Glutamatergic neuron (in vitro differentiated cells): ENCODE data around the gene METTL26. TPM values are rescaled to one million over a fixed set of nuclear protein-coding genes. Genes with fewer than 3 reads are reported as not detected.

Experiments used
- DNase-seq: peaks from one replicate; pipeline ENCODE4 v3.0.0; 2022
- H3K27ac Mint-ChIP-seq: one replicate; pipeline ENCODE4 v1.8.0; 2020; ENCODE audit warnings: mild to moderate bottlenecking, mixed read lengths, inconsistent platforms; ENCODE audit not compliant: unreplicated experiment
- H3K27me3 Mint-ChIP-seq: one replicate; pipeline ENCODE4 v1.8.0; 2020; ENCODE audit warnings: mild to moderate bottlenecking, moderate library complexity, mixed read lengths, inconsistent platforms; ENCODE audit not compliant: unreplicated experiment
- H3K36me3 Mint-ChIP-seq: one replicate; pipeline ENCODE4 v1.8.0; 2020; ENCODE audit warnings: mild to moderate bottlenecking, mixed read lengths, inconsistent platforms; ENCODE audit not compliant: unreplicated experiment
- H3K4me1 Mint-ChIP-seq: one replicate; pipeline ENCODE4 v1.8.0; 2020; ENCODE audit warnings: mild to moderate bottlenecking, low read depth, mixed read lengths, inconsistent platforms; ENCODE audit not compliant: unreplicated experiment
- H3K4me3 Mint-ChIP-seq: one replicate; pipeline ENCODE4 v1.8.0; 2020; ENCODE audit warnings: mild to moderate bottlenecking, mixed read lengths, inconsistent platforms; ENCODE audit not compliant: unreplicated experiment
- H3K9me3 Mint-ChIP-seq: one replicate; pipeline ENCODE4 v1.8.0; 2020; ENCODE audit warnings: mild to moderate bottlenecking, moderate library complexity, mixed read lengths, inconsistent platforms; ENCODE audit not compliant: unreplicated experiment
- CTCF ChIP-seq: fragments of 200-600 bp; sonication (generic); IDR thresholded peaks from one replicate; pipeline ENCODE4 v1.5.0; 2021; ENCODE audit not compliant: partially characterized antibody, unreplicated experiment
- total RNA-seq: library from RNA; stranded (reverse); fragmentation: NEBNext Ultra II Directional; extraction: Animal tissue kit (Norgen Biotek cat#: 25700); gene quantifications from one replicate; pipeline ENCODE4 v1.2.1, GENCODE V29; 2021; ENCODE audit not compliant: unreplicated experiment

Gene METTL26
- total RNA-seq, 1 donor from 2014 or later, result 63.6 TPM

- no peak overlapping the region for H3K27ac Mint-ChIP-seq
- no peaks in the 10 kb centered on the region for H3K27me3 Mint-ChIP-seq
- no peaks in the 10 kb centered on the region for H3K4me1 Mint-ChIP-seq
- no peak for TF ChIP-seq CTCF
- no peak for DNase-seq
- peaks cover 3% of the 10 kb centered on the region for H3K9me3 Mint-ChIP-seq
- H3K4me3 Mint-ChIP-seq, result no peak overlapping the region
- no peaks in the 10 kb centered on the region for H3K36me3 Mint-ChIP-seq
Measured at GRCh38 chr16:645852-646678, 10.0 kb upstream of the METTL26 start.

DNA sequence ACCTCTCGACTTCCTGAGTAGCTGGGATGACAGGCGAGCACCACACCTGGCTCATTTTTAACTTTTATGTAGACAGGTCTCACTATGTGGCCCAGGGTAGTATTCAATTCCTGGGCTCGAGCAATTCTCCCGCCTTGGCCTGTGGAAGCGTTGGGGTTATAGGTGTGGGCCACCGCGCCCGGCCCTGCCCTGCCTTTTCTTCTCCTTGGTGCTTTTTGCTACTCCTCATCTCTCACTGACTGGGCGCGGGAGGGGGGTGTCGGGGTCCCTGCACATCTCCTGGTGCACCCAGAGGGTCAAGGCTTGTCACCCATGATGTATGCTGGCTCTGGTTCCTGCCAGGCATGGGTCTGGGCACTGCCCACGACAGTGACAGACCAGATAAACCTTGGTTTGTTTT, 8.5 kb upstream of the METTL26 start:
- Mint-ChIP-seq H3K27me3 (no peaks in the 10 kb centered on the region), H3K36me3 (no peaks in the 10 kb centered on the region), H3K27ac (no peak overlapping the region), H3K4me1 (peaks cover 2% of the 10 kb centered on the region), H3K9me3 (peaks cover 3% of the 10 kb centered on the region), H3K4me3 (peak overlapping the region; percentile 46)
- no peak for DNase-seq
- TF ChIP-seq CTCF, result no peak

DNA sequence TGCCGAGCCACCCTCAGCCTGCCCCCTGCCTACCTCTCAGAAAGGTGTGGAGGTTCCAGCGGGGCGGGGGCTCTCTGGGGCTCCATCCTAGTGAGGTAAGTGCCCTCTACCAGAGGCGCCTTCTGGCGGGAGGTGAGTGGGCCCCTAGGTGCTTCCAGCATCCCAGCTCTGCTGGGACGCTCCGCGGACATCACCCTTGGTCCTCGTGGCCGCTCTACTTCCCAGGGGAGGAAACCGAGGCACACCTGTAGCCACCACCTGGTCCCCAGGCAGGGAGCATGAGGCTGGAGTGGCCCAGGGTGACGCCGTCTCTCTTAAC, 6.9 kb upstream of the METTL26 start:
- no peak overlapping the region for H3K4me3 Mint-ChIP-seq
- H3K27me3 Mint-ChIP-seq, result no peaks in the 10 kb centered on the region
- H3K4me1 Mint-ChIP-seq, result peaks cover 2% of the 10 kb centered on the region
- no peak overlapping the region for H3K27ac Mint-ChIP-seq
- TF ChIP-seq CTCF, result no peak
- H3K36me3 Mint-ChIP-seq, result no peaks in the 10 kb centered on the region
- DNase-seq, result no peak
- peaks cover 5% of the 10 kb centered on the region for H3K9me3 Mint-ChIP-seq

DNA sequence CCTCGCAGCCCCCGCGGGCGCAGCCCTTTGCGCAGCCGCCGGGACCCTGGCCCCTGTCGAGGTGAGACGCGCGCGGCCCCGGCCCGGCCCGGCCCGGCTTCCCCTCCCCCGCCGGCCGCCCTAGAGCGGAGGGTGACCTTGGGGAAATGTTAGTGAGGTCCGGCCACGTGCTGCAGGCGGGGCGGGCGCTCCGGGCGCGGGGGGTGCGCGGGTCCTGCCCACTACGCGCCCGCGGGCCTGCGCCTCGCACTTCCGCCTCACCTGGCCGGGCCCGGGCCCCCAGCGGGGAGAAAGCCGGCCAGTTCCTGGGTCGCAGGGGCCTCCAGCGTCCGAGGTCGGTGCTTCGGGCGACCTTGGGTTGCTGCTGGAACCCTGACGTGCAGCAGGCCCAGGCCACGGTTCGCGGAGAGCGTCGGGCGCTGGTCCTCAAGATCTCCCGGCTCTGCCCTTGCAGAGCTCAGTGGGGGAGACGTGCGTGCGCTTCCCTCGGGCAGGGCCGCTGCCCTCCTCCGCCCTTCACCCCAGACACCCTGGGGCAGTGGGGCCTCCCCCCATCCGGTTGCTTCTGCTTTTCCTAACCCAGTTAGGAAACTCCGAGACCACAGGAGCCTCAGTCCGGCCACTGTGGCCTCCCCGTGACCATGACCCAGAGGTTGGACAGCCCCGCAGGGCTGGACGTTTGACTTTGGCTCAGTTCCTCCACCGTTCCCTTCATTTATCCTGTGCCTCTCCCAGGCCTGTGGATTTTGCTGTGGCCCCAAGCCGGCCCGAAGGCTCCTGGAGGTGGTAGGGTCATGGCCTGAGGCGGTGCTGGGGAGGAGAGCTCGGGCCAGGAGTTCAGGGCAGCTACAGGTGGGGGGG, 6.3 kb upstream of the METTL26 start:
- no peak for DNase-seq
- H3K4me3 Mint-ChIP-seq, result peak overlapping the region; percentile 20

More for the DNA sequence above, 6.3 kb upstream of the METTL26 start:
- peaks cover 5% of the 10 kb centered on the region for H3K9me3 Mint-ChIP-seq
- no peak overlapping the region for H3K27ac Mint-ChIP-seq
- no peaks in the 10 kb centered on the region for H3K36me3 Mint-ChIP-seq
- H3K4me1 Mint-ChIP-seq, result peaks cover 2% of the 10 kb centered on the region
- H3K27me3 Mint-ChIP-seq, result no peaks in the 10 kb centered on the region
- TF ChIP-seq CTCF, result no peak
